Ishikawa (cell line): ENCODE measurements around the gene CKAP5.

ENCODE experiments used
- CEBPB ChIP-seq: IDR thresholded peaks from 2 replicates; pipeline ENCODE4 v1.6.1; 2012
- CREB1 ChIP-seq: IDR thresholded peaks from 2 replicates; pipeline ENCODE4 v1.6.1; 2012; ENCODE audit warnings: low read depth
- EGR1 ChIP-seq: IDR thresholded peaks from 2 replicates; pipeline ENCODE4 v1.6.1; 2012
- EP300 ChIP-seq: IDR thresholded peaks from 2 replicates; pipeline ENCODE4 v1.6.1; 2012; ENCODE audit warnings: borderline replicate concordance
- FOXM1 ChIP-seq: IDR thresholded peaks from 2 replicates; pipeline ENCODE4 v1.6.1; 2012; ENCODE audit warnings: low read depth, borderline replicate concordance
- RAD21 ChIP-seq: IDR thresholded peaks from 2 replicates; pipeline ENCODE4 v1.6.1; 2012; ENCODE audit warnings: low read depth
- REST ChIP-seq: IDR thresholded peaks from 2 replicates; pipeline ENCODE4 v1.6.1; 2012; ENCODE audit warnings: low read depth, mild to moderate bottlenecking
- TAF1 ChIP-seq: IDR thresholded peaks from 2 replicates; pipeline ENCODE4 v1.6.1; 2012; ENCODE audit warnings: low read depth, mild to moderate bottlenecking
- TCF12 ChIP-seq: IDR thresholded peaks from 2 replicates; pipeline ENCODE4 v1.6.1; 2012; ENCODE audit warnings: low read depth
- TEAD4 ChIP-seq: IDR thresholded peaks from 2 replicates; pipeline ENCODE4 v1.6.1; 2012
- YY1 ChIP-seq: IDR thresholded peaks from 2 replicates; pipeline ENCODE4 v1.6.1; 2012; ENCODE audit warnings: low read depth
- ZBTB7A ChIP-seq: IDR thresholded peaks from 2 replicates; pipeline ENCODE4 v1.6.1; 2012; ENCODE audit warnings: low read depth
- TF ChIP-seq, protein P1 (sequence below): IDR thresholded peaks from 2 replicates; pipeline ENCODE4 v1.6.1; 2012
- TF ChIP-seq, protein P2 (sequence below): IDR thresholded peaks from 2 replicates; pipeline ENCODE4 v1.6.1; 2012

- TF ChIP-seq EGR1 (no peak), RAD21 (no peak), TEAD4 (no peak), FOXM1 (no peak), CREB1 (no peak), EP300 (no peak), TCF12 (no peak), TAF1 (no peak), REST (no peak), ZBTB7A (no peak), YY1 (no peak), CEBPB (no peak)
- TF ChIP-seq, protein P1, sequence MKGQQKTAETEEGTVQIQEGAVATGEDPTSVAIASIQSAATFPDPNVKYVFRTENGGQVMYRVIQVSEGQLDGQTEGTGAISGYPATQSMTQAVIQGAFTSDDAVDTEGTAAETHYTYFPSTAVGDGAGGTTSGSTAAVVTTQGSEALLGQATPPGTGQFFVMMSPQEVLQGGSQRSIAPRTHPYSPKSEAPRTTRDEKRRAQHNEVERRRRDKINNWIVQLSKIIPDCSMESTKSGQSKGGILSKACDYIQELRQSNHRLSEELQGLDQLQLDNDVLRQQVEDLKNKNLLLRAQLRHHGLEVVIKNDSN, result no peak
- TF ChIP-seq, protein P2, sequence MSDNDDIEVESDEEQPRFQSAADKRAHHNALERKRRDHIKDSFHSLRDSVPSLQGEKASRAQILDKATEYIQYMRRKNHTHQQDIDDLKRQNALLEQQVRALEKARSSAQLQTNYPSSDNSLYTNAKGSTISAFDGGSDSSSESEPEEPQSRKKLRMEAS, result no peak
Measured at GRCh38 chr11:46725338-46726205, 120.5 kb downstream of the CKAP5 start.
